Ovary (tissue), 9 donors: ENCODE measurements around the gene CYFIP1. TPM values are rescaled to one million over a fixed set of nuclear protein-coding genes. Genes with fewer than 3 reads are reported as not detected.

Source experiments
- DNase-seq, 5 donors: peaks; one replicate each; pipeline ENCODE4 v3.0.0-alpha.2; 2019 to 2020
- H3K27ac ChIP-seq, 2 donors: fragments of 200-600 bp; one replicate each; pipeline versions ENCODE4 v1.5.1 to v1.8.0; 2019 to 2022
- H3K27me3 ChIP-seq: fragments of 200-600 bp; one replicate; pipeline ENCODE4 v1.8.0; 2022
- H3K36me3 ChIP-seq: fragments of 200-600 bp; sonication (generic); one replicate; pipeline ENCODE4 v1.5.1; 2019
- H3K4me1 ChIP-seq: one replicate; pipeline ENCODE4 v1.8.1; 2013; ENCODE audit warnings: mild to moderate bottlenecking, moderate library complexity; ENCODE audit not compliant: insufficient read depth
- H3K4me3 ChIP-seq: fragments of 200-600 bp; sonication (generic); one replicate; pipeline ENCODE4 v1.5.1; 2017
- H3K9me3 ChIP-seq, 2 donors: fragments of 200-600 bp in 1 of 2; sonication (generic) in 1 of 2; one replicate each; pipeline versions ENCODE4 v1.5.1 to v1.8.1; 2013 to 2019; ENCODE audit warnings: mild to moderate bottlenecking in 1 of 2, moderate library complexity in 1 of 2
- CTCF ChIP-seq, 3 donors: fragments of 450-650 bp in 2 of 3; fragments of 200-600 bp in 1 of 3; IDR thresholded peaks; one replicate each; pipeline versions ENCODE4 v1.5.1 to v1.8.0; 2016 to 2022; ENCODE audit warnings: antibody characterized with exemption in 3 of 3, mild to moderate bottlenecking in 1 of 3
- EP300 ChIP-seq: sonication (generic); formaldehyde crosslinking; IDR thresholded peaks from one replicate; pipeline ENCODE4 v1.6.1; 2017; ENCODE audit warnings: antibody characterized with exemption
- POLR2A ChIP-seq: fragments of 450-650 bp; IDR thresholded peaks from one replicate; pipeline ENCODE4 v1.6.1; 2017; ENCODE audit warnings: antibody characterized with exemption, mild to moderate bottlenecking, moderate library complexity
- WGBS, 3 donors: extraction: QIAGEN DNeasy Blood & Tissue Kit in 1 of 3; methylation state at CpG; one replicate each; pipeline versions ENCODE4 v1.1.5 to v1.1.7; 2013 to 2017; 5-methylcytosine and 5-hydroxymethylcytosine counted together
- intact Hi-C, 4 donors: fragments of 100-400 bp; cut with DNase I; formaldehyde crosslinking; loops; one replicate each; pipeline versions ENCODE4 v1.11.0 to v1.15.1; 2022 to 2023
- polyA plus RNA-seq, 2 donors: library from polyadenylated mRNA; stranded (reverse); fragments of 200-250 nt in 1 of 2; fragments of 350-450 nt in 1 of 2; fragmentation: Illumina TruSeq in 1 of 2; extraction: RNeasy Lipid Tissue Mini Kit (QIAGEN cat#74804) in 1 of 2; gene quantifications; one replicate each; pipeline ENCODE4 v1.2.3, GENCODE V29; 2013 to 2014
- total RNA-seq, 7 donors: library from RNA; depleted of rRNA in 2 of 7; stranded (reverse); fragments of >200 nt in 2 of 7; fragmentation: NEBNext Ultra II Directional in 3 of 7; extraction: Animal tissue kit (Norgen Biotek cat#: 25700) in 3 of 7; gene quantifications; one replicate each; pipeline versions ENCODE4 v1.1.0 to v1.2.4, GENCODE V29; 2016 to 2023
- donor health status: DM: no; HTN: no; CAD: no; lungs with moderate emphysema.
- donor health status: DM: no; HTN: no; CAD: no.
- donor health status: Bipolar disorder and iron deficiency.
- donor health status: DM: yes; HTN: yes; CAD: no.
- donor health status: DM: no; HTN: no; CAD: no.
- donor health status: DM: yes; HTN: yes; CAD: no.

CYFIP1 gene
- total and polyA plus RNA-seq, 9 donors: 35.8 to 96.2 (median 77.1) TPM

- H3K36me3 ChIP-seq: no peaks in the 10 kb centered on the region
- TF ChIP-seq EP300 (no peak), POLR2A (no peak), CTCF (IDR thresholded peaks at IDR 0.05) (no peak)
- WGBS, 3 donors: 76 to 85% (median 81%) methylated on average over 11 of the region's 11 CpGs
- DNase-seq: no peak
- intact Hi-C loops: no loop called here
- no peak overlapping the region for H3K4me3 ChIP-seq
- no peaks in the 10 kb centered on the region for H3K4me1 ChIP-seq
- H3K9me3 ChIP-seq: no peaks in the 10 kb centered on the region
- H3K27me3 ChIP-seq: no peaks in the 10 kb centered on the region
- no peak overlapping the region for H3K27ac ChIP-seq
Measured at GRCh38 chr15:22904736-22905135, 75.4 kb downstream of the CYFIP1 start.

- no peaks in the 10 kb centered on the region for H3K4me1 ChIP-seq
- no peak overlapping the region for H3K4me3 ChIP-seq
- H3K9me3 ChIP-seq: no peaks in the 10 kb centered on the region
- H3K27me3 ChIP-seq: no peaks in the 10 kb centered on the region
- H3K27ac ChIP-seq: no peak overlapping the region
- WGBS, 3 donors: 84 to 88% (median 86%) methylated on average over 18 to 19 of the region's 19 CpGs
- intact Hi-C loops: no loop called here
- TF ChIP-seq EP300 (no peak), CTCF (IDR thresholded peaks at IDR 0.05) (no peak), POLR2A (no peak)
- DNase-seq: no peak
- no peaks in the 10 kb centered on the region for H3K36me3 ChIP-seq
Measured at GRCh38 chr15:22903961-22904534, 76.1 kb downstream of the CYFIP1 start.

- Histone ChIP-seq H3K27me3 (no peaks in the 10 kb centered on the region), H3K36me3 (no peaks in the 10 kb centered on the region), H3K4me1 (no peaks in the 10 kb centered on the region), H3K4me3 (no peak overlapping the region), H3K27ac (no peak overlapping the region), H3K9me3 (no peaks in the 10 kb centered on the region)
- WGBS, 3 donors: 89 to 92% (median 91%) methylated on average over 18 of the region's 18 CpGs
- TF ChIP-seq CTCF (IDR thresholded peaks at IDR 0.05) (no peak), POLR2A (no peak), EP300 (no peak)
- no peak for DNase-seq
- intact Hi-C loops: no loop called here
Measured at GRCh38 chr15:22903427-22903826, 76.7 kb downstream of the CYFIP1 start.

- Histone ChIP-seq H3K4me3 (no peak overlapping the region), H3K9me3 (no peaks in the 10 kb centered on the region), H3K27me3 (no peaks in the 10 kb centered on the region), H3K4me1 (no peaks in the 10 kb centered on the region), H3K27ac (no peak overlapping the region), H3K36me3 (no peaks in the 10 kb centered on the region)
- no peak for DNase-seq
- TF ChIP-seq CTCF (IDR thresholded peaks at IDR 0.05) (no peak), POLR2A (no peak), EP300 (no peak)
- intact Hi-C loops: no loop called here
- 91 to 92% (median 92%) methylated on average over 11 of the region's 11 CpGs for WGBS, 3 donors
Measured at GRCh38 chr15:22902981-22903380, 77.2 kb downstream of the CYFIP1 start.
